SK-N-MC (cell line): Measurements from ENCODE around the gene USH2A.

Source experiments
- EZH2 ChIP-seq: fragments of 200-600 bp; sonication (generic); IDR thresholded peaks from one replicate; pipeline ENCODE4 v1.6.1; 2017; ENCODE audit warnings: antibody characterized with exemption
- FOXP2 ChIP-seq: optimal IDR thresholded peaks from 2 replicates; pipeline ENCODE3; 2011; ENCODE audit warnings: mild to moderate bottlenecking, moderate library complexity; ENCODE audit not compliant: insufficient read depth; ENCODE audit errors: extremely low read length, control extremely low read depth
- POLR2AphosphoS5 ChIP-seq: IDR thresholded peaks from 2 replicates; pipeline ENCODE4 v1.6.1; 2012; ENCODE audit warnings: mild to moderate bottlenecking, low read depth, low read length, borderline replicate concordance

GRCh38 chr1:216323344-216323743, 99.9 kb downstream of the USH2A start:
- TF ChIP-seq POLR2AphosphoS5: no peak
- TF ChIP-seq EZH2: no peak
- no peak for TF ChIP-seq FOXP2
